Measurements from ENCODE around the gene CREB3L1. TPM values are rescaled to one million over a fixed set of nuclear protein-coding genes. Genes with fewer than 3 reads are reported as not detected.

CREB3L1 gene
- total RNA-seq, 1 experiment from 2014 or later, result not detected

DNA sequence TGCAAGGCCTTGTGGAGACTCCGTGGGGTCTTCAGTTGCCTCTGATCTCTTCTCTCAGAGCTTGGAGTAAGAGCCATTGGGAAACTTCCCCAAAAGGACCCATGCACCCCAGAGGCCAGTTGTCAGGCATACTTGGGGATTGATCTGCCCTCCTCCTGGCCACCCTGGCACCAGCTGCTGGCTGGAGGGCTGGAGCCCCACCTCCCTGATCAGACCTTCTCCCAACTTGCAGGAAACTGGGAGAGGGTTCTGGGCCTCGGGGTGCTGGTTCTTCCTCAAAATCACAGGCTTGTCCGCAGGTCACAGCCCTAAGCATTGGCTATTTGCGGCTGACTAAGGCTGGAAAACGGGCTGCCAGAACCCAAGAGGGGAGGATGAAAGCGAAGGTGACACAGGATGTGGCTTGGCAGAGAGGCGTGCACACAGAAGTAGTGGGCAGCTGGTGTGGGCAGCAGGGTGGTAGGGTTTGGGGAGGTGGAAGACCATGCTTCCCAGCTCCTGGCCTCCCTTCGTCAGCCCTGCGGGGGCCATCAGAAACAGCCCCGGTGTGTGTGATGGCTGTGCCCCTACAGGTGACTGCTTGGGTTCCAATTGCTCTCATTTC, 68.5 kb downstream of the CREB3L1 start:
- CTCF ChIA-PET, result interaction anchor here (0.6 to 2.2 kb wide), 12 partner anchors 9 to 381 kb away, joined by 3 to 8 read pairs (median 4); no protein-coding TSS in a partner anchor
- POLR2A ChIA-PET, result interaction anchor here (1.2 kb wide), 1 partner anchor 103 kb away, joined by 5 read pairs; no protein-coding TSS in a partner anchor
- Mint-ChIP-seq H3K4me1 (ENCODE audit: insufficient read depth, unreplicated experiment) (peaks cover 31% of the 10 kb centered on the region), H3K4me3 (ENCODE audit: unreplicated experiment) (peak overlapping the region; percentile 47), H3K27ac (ENCODE audit: low read depth, unreplicated experiment) (no peak overlapping the region), H3K36me3 (ENCODE audit: insufficient read depth, unreplicated experiment) (peaks cover 6% of the 10 kb centered on the region), H3K9me3 (ENCODE audit: unreplicated experiment) (no peaks in the 10 kb centered on the region), H3K27me3 (ENCODE audit: insufficient read depth, unreplicated experiment) (no peaks in the 10 kb centered on the region)
- no peak for DNase-seq (ENCODE audit: unreplicated experiment)
- intact Hi-C loops (cut with micrococcal nuclease), result no loop called here
- no TSS peak for BruUV-seq (replicated peaks)
- TF ChIP-seq, protein P1, sequence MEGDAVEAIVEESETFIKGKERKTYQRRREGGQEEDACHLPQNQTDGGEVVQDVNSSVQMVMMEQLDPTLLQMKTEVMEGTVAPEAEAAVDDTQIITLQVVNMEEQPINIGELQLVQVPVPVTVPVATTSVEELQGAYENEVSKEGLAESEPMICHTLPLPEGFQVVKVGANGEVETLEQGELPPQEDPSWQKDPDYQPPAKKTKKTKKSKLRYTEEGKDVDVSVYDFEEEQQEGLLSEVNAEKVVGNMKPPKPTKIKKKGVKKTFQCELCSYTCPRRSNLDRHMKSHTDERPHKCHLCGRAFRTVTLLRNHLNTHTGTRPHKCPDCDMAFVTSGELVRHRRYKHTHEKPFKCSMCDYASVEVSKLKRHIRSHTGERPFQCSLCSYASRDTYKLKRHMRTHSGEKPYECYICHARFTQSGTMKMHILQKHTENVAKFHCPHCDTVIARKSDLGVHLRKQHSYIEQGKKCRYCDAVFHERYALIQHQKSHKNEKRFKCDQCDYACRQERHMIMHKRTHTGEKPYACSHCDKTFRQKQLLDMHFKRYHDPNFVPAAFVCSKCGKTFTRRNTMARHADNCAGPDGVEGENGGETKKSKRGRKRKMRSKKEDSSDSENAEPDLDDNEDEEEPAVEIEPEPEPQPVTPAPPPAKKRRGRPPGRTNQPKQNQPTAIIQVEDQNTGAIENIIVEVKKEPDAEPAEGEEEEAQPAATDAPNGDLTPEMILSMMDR (IDR thresholded peaks at IDR 0.05; ENCODE audit: unreplicated experiment), result no peak

DNA sequence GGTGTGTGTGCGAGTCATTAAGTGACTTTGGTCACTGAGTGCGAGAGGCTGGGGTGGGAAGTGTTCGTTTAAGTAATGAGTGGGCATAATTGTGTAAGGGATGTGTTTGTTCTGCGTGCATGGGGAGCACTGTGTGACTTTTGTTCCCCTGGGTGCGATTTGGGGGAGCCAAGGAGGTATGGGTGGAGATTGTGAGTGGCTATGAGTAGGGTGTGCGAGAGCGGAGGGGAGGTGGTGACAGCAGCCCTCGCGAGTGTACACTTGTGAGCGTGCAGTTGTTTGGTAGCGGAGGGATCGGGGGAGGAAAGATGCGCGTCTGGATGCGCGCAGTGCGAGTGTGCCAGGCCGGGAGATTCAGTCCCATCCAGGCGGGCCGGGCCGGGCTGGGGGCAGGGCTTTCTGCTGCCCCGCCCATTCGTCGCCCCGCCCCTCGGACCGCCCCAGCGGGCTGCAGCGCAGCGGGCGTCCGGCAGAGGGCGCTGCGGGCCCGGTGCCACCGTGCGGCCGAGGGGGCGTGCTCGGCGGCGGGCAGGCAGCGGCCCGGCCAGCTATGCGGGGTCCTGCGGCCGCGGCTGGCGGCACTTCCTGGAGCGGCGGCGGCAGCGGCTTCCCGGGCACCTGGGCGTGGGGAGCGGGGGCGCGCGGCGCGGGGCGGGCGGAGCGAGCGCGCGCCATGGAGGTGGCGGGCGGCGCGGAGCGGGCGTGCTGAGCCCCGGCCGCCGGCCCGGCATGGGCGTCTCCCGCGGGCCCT, 69.6 kb downstream of the CREB3L1 start, which contains the start of gene DGKZ:
DGKZ (plus strand) TSS at position 578 of the 751 bp plus-strand sequence. CDS start 197 bp downstream, outside the sequence.
- H3K27me3 Mint-ChIP-seq (ENCODE audit: insufficient read depth, unreplicated experiment), result no peaks in the 10 kb centered on the region
- peaks cover 31% of the 10 kb centered on the region for H3K4me1 Mint-ChIP-seq (ENCODE audit: insufficient read depth, unreplicated experiment)
- no peaks in the 10 kb centered on the region for H3K9me3 Mint-ChIP-seq (ENCODE audit: unreplicated experiment)
- H3K4me3 Mint-ChIP-seq (ENCODE audit: unreplicated experiment), result peak within 1 kb of the TSS; percentile 59
- H3K36me3 Mint-ChIP-seq (ENCODE audit: insufficient read depth, unreplicated experiment), result peaks cover 6% of the 10 kb centered on the region
- TF ChIP-seq, protein P1 (IDR thresholded peaks at IDR 0.05; ENCODE audit: unreplicated experiment), result peak; percentile 81
- BruUV-seq (replicated peaks), result no TSS peak
- ChIA-PET CTCF (interaction anchor here (0.7 to 1.6 kb wide), 11 partner anchors 10 to 382 kb away, joined by 3 to 7 read pairs (median 3); no protein-coding TSS in a partner anchor), POLR2A (interaction anchor here (0.6 to 1.0 kb wide), 5 partner anchors 8 to 161 kb away, joined by 3 to 4 read pairs (median 4); no protein-coding TSS in a partner anchor)
- H3K27ac Mint-ChIP-seq (ENCODE audit: low read depth, unreplicated experiment), result peak within 1 kb of the TSS; percentile 27
- intact Hi-C loops (cut with micrococcal nuclease), result no loop called here
- DNase-seq (ENCODE audit: unreplicated experiment), result peak; percentile 78

DNA sequence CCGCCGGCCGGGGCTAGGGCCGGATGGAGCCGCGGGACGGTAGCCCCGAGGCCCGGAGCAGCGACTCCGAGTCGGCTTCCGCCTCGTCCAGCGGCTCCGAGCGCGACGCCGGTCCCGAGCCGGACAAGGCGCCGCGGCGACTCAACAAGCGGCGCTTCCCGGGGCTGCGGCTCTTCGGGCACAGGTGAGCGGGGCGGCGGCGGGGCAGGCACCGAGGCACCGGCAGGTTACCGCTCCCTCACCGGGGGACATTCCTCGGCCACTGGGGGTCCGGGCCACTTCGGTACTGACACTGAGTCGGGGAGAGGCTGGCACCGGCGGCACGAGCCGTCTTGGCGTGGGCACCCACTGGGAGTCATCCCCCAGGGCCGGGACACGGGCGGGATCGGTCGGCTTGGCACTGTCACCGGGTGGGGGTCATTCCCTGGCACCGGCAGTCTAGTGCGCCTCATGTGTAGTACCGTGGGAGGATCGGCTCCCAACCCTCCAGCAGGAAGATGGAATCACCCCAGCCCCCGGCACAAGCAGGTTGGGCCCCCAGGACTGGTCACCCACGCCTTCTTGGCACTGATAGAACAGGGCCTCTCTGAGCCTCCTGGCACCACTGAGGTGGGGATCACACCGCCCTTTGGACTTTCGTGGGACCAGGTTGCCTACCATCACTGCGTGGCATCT, 70.3 kb downstream of the CREB3L1 start:
- Mint-ChIP-seq H3K4me3 (ENCODE audit: unreplicated experiment) (peak overlapping the region; percentile 59), H3K36me3 (ENCODE audit: insufficient read depth, unreplicated experiment) (peaks cover 6% of the 10 kb centered on the region), H3K9me3 (ENCODE audit: unreplicated experiment) (no peaks in the 10 kb centered on the region), H3K4me1 (ENCODE audit: insufficient read depth, unreplicated experiment) (peaks cover 31% of the 10 kb centered on the region), H3K27me3 (ENCODE audit: insufficient read depth, unreplicated experiment) (no peaks in the 10 kb centered on the region), H3K27ac (ENCODE audit: low read depth, unreplicated experiment) (no peak overlapping the region)
- TF ChIP-seq, protein P1 (IDR thresholded peaks at IDR 0.05; ENCODE audit: unreplicated experiment), result no peak
- POLR2A ChIA-PET, result interaction anchor here (0.7 to 1.4 kb wide), 5 partner anchors 9 to 104 kb away, joined by 4 to 6 read pairs (median 4); no protein-coding TSS in a partner anchor
- no TSS peak for BruUV-seq (replicated peaks)
- CTCF ChIA-PET, result interaction anchor here (0.6 to 1.6 kb wide), 8 partner anchors 9 to 145 kb away, joined by 3 to 7 read pairs (median 3); no protein-coding TSS in a partner anchor
- intact Hi-C loops (cut with micrococcal nuclease), result no loop called here
- DNase-seq (ENCODE audit: unreplicated experiment), result no peak

Data from MCF 10A (cell line).